Heart left ventricle (tissue), 16 donors: Measurements from ENCODE around the gene PDE6D. TPM values are rescaled to one million over a fixed set of nuclear protein-coding genes. Genes with fewer than 3 reads are reported as not detected.

Experiments
- ATAC-seq, 4 donors: fragments of 200-7000 bp; cut with Tn5 transposase; one replicate each; pipeline ENCODE4 v1.9.1; 2020 to 2022; ENCODE audit warnings: moderate library complexity in 4 of 4, mild to moderate bottlenecking in 3 of 4, moderate number of reproducible peaks in 1 of 4
- DNase-seq, 5 donors: peaks; one replicate each; pipeline ENCODE4 v3.0.0-alpha.2; 2020
- H3K27ac ChIP-seq, 12 donors: fragments of 200-600 bp; sonication (generic) in 4 of 12; one replicate each; pipeline versions ENCODE4 v1.5.0 to v1.8.0; 2016 to 2022; ENCODE audit warnings: mild to moderate bottlenecking in 2 of 12
- H3K27me3 ChIP-seq, 9 donors: fragments of 200-600 bp; sonication (generic) in 2 of 9; one replicate each; pipeline versions ENCODE4 v1.5.1 to v1.8.0; 2016 to 2022; ENCODE audit warnings: mild to moderate bottlenecking in 3 of 9
- H3K36me3 ChIP-seq, 9 donors: fragments of 200-600 bp; sonication (generic) in 2 of 9; one replicate each; pipeline versions ENCODE4 v1.5.0 to v1.8.0; 2018 to 2022; ENCODE audit warnings: mild to moderate bottlenecking in 2 of 9
- H3K4me1 ChIP-seq, 12 donors: fragments of 200-600 bp; sonication (generic) in 4 of 12; one replicate each; pipeline versions ENCODE4 v1.5.0 to v1.8.0; 2016 to 2022; ENCODE audit warnings: mild to moderate bottlenecking in 3 of 12
- H3K4me3 ChIP-seq, 12 donors: fragments of 200-600 bp; sonication (generic) in 4 of 12; one replicate each; pipeline versions ENCODE4 v1.5.0 to v1.8.0; 2017 to 2022; ENCODE audit warnings: mild to moderate bottlenecking in 9 of 12, moderate library complexity in 4 of 12
- H3K9me3 ChIP-seq, 12 donors: fragments of 200-600 bp; sonication (generic) in 4 of 12; one replicate each; pipeline versions ENCODE4 v1.5.0 to v1.8.0; 2016 to 2022; ENCODE audit warnings: mild to moderate bottlenecking in 1 of 12
- POLR2A ChIP-seq, 2 donors: fragments of 450-650 bp; IDR thresholded peaks; one replicate each; pipeline ENCODE4 v1.6.1; 2017; ENCODE audit warnings: antibody characterized with exemption in 2 of 2, mild to moderate bottlenecking in 2 of 2, moderate library complexity in 2 of 2
- WGBS, 4 donors: extraction: QIAGEN DNeasy Blood & Tissue Kit in 2 of 4; methylation state at CpG; one replicate each; pipeline versions ENCODE4 v1.1.5 to v1.1.7; 2013 to 2018; 5-methylcytosine and 5-hydroxymethylcytosine counted together
- intact Hi-C, 10 donors: fragments of 100-400 bp; cut with DNase I; formaldehyde crosslinking; loops; one replicate each; pipeline versions ENCODE4 v1.11.1 to v1.14.2; 2022
- polyA plus RNA-seq, 2 donors: library from polyadenylated mRNA; stranded (reverse); fragments of 200-250 nt; gene quantifications; one replicate each; pipeline ENCODE4 v1.2.3, GENCODE V29; 2013
- total RNA-seq, 9 donors: library from RNA; depleted of rRNA in 2 of 9; stranded (reverse); fragments of >200 nt in 2 of 9; fragmentation: NEBNext Ultra II Directional in 3 of 9; extraction: Animal tissue kit (Norgen Biotek cat#: 25700) in 3 of 9; gene quantifications; one replicate each; pipeline versions ENCODE4 v1.1.0 to v1.2.4, GENCODE V29; 2016 to 2023
- TF ChIP-seq, protein P1 (sequence below), 12 donors: fragments of 200-600 bp; sonication (generic) in 4 of 12; IDR thresholded peaks; one replicate each; pipeline versions ENCODE4 v1.5.0 to v1.8.0; 2018 to 2022; ENCODE audit warnings: antibody characterized with exemption in 12 of 12, mild to moderate bottlenecking in 5 of 12
- donor health status: ischemic (EF 13 %, LVEDD 7.1; RV severe dilation, severe dysfunction).
- donor health status: healthy with polysubstance abuse.
- donor health status: DM: no; HTN: yes; CAD: no.
- donor health status: DM: no; HTN: no; CAD: no.
- donor health status: ischemic (EF 25% LVEDD 6.9; RV normal size, moderate dysfunction).
- donor health status: ischemic (EF 25% LVEDD 5.7; RV mildly dilated, moderate dysfunction).
- donor health status: healthy.
- donor health status: DM: yes; HTN: yes; CAD: no.
- donor health status: ischemic (EF 35%, LVEDD 5.7; RV mildly dilated, moderate dysfunction).
- donor health status: nonischemic (EF 11% LVEDD 7.7; RV severe dilation, severe dysfunction).
- donor health status: DM: yes; HTN: yes; CAD: no.
- donor health status: PGD.
- donor health status: ischemic (EF 29% LVEDD 5.4; RV normal size, mild dysfunction).
- donor health status: nonischemic (EF 23%, LVEDD 6.1; RV moderate dilation, normal function).

PDE6D gene
- total and polyA plus RNA-seq, 11 donors: 12.3 to 30.1 (median 19.8) TPM

DNA sequence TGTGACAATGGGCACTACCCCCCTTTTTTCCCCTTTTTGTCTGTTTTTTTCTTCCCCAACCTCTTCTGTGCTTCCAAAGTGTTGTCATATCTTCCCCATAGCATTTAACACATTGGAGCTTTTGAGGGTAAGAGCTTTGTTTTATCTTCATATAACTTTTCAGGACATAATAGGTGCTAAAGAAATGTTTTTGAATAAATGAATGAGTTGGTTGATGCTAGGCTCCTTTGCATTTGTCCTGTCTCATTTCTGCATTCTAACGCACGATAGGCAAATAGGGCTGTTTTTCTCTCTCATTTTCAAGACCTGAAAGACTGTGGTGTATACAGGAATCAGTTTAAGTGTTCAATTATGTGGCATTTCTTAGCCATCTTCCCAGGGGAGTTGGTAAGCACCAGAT is 4.3 kb upstream of the PDE6D start:
- H3K27ac ChIP-seq: peak overlapping the region in 3 of 12 donors; percentile 36 to 82 (median 77)
- H3K4me1 ChIP-seq: peaks cover 0 to 84% (median 39%) of the 10 kb centered on the region in 12 donors
- H3K4me3 ChIP-seq: peak overlapping the region in 2 of 12 donors; percentile 74 to 98
- intact Hi-C loops: loop anchor here in 1 of 10 donors (10.0 kb wide), 1 partner anchor 181 kb away; no protein-coding TSS in a partner anchor
- no peaks in the 10 kb centered on the region for H3K9me3 ChIP-seq
- TF ChIP-seq POLR2A (IDR thresholded peaks at IDR 0.05): no peak
- TF ChIP-seq, protein P1, sequence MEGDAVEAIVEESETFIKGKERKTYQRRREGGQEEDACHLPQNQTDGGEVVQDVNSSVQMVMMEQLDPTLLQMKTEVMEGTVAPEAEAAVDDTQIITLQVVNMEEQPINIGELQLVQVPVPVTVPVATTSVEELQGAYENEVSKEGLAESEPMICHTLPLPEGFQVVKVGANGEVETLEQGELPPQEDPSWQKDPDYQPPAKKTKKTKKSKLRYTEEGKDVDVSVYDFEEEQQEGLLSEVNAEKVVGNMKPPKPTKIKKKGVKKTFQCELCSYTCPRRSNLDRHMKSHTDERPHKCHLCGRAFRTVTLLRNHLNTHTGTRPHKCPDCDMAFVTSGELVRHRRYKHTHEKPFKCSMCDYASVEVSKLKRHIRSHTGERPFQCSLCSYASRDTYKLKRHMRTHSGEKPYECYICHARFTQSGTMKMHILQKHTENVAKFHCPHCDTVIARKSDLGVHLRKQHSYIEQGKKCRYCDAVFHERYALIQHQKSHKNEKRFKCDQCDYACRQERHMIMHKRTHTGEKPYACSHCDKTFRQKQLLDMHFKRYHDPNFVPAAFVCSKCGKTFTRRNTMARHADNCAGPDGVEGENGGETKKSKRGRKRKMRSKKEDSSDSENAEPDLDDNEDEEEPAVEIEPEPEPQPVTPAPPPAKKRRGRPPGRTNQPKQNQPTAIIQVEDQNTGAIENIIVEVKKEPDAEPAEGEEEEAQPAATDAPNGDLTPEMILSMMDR (IDR thresholded peaks at IDR 0.05): no peak
- no peaks in the 10 kb centered on the region for H3K27me3 ChIP-seq
- H3K36me3 ChIP-seq: peaks cover 0 to 24% (median 13%) of the 10 kb centered on the region in 9 donors
- WGBS, 4 donors: 77 to 87% (median 81%) methylated on average over 2 of the region's 2 CpGs
- DNase-seq (no peak), ATAC-seq (no peak)

GRCh38 chr2:231781798-231782726 is 980 bp upstream of the PDE6D start:
- peak in 3 of 4 donors; percentile 22 to 30 (median 23) for ATAC-seq
- intact Hi-C loops: loop anchor here in 4 of 10 donors (5.0 to 10.0 kb wide), 4 partner anchors 75 to 177 kb away; partner anchors contain the start of gene PTMA (in 1 of the 4)
- peaks cover 0 to 62% (median 35%) of the 10 kb centered on the region in 12 donors for H3K4me1 ChIP-seq

GRCh38 chr2:231780123-231780908 is 766 bp downstream of the PDE6D start:
- DNase-seq (peak in 3 of 5 donors; percentile 22 to 64 (median 27)), ATAC-seq (no peak)
- peak overlapping the region; percentile 54 to 93 (median 90) for H3K27ac ChIP-seq
- H3K4me1 ChIP-seq: peaks cover 0 to 44% (median 27%) of the 10 kb centered on the region in 12 donors
- intact Hi-C loops: loop anchor here in 4 of 10 donors (5.0 to 10.0 kb wide), 4 partner anchors 73 to 176 kb away; partner anchors contain the start of gene PTMA (in 1 of the 4)
- peaks cover 0 to 4% (median 0%) of the 10 kb centered on the region in 9 donors for H3K36me3 ChIP-seq
- no peaks in the 10 kb centered on the region for H3K27me3 ChIP-seq
- 6 to 21% (median 11%) methylated on average over 19 to 51 of the region's 51 CpGs for WGBS, 4 donors
- no peak for TF ChIP-seq POLR2A (IDR thresholded peaks at IDR 0.05)
- H3K9me3 ChIP-seq: no peaks in the 10 kb centered on the region
- peak overlapping the region; percentile 59 to 95 (median 87) for H3K4me3 ChIP-seq

More at GRCh38 chr2:231781798-231782726, 980 bp upstream of the PDE6D start:
- no peaks in the 10 kb centered on the region for H3K27me3 ChIP-seq
- DNase-seq: peak in 2 of 5 donors; percentile 16 to 24
- H3K9me3 ChIP-seq: no peaks in the 10 kb centered on the region
- peaks cover 0 to 4% (median 0%) of the 10 kb centered on the region in 9 donors for H3K36me3 ChIP-seq
- 1 to 3% (median 2%) methylated on average over 10 to 12 of the region's 12 CpGs for WGBS, 4 donors
- peak overlapping the region; percentile 54 to 93 (median 90) for H3K27ac ChIP-seq
- peak overlapping the region; percentile 59 to 95 (median 87) for H3K4me3 ChIP-seq
- TF ChIP-seq, protein P1 (IDR thresholded peaks at IDR 0.05): no peak
- no peak for TF ChIP-seq POLR2A (IDR thresholded peaks at IDR 0.05)
